ENCODE results near the gene PRLR.
"Not testable (repeated sequence)": the region's sequence is repeated elsewhere in the genome, so short reads cannot be mapped to it uniquely, and the experiment has no call there.

DNA sequence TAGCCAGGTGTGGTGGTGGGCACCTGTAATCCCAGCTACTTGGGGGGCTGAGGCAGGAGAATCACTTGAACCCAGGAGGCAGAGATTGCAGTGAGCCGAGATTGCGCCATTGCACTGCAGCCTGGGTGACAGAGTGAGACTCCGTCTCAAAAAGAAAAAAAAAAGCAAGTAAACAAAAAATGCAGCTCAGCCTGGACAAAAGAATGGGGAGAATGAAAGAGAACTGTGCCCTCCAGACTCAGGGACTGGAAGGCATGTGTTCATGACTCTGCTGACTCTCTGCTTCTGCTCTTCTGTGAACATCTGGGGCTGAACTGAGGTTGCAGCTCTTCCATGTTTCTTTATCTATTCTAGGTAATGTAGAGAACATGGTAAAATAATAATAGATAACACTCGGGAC, 194.4 kb downstream of the PRLR start:
- not testable (repeated sequence) for TF ChIP-seq ZFX (IDR thresholded peaks at IDR 0.05)
- TF ChIP-seq, protein P1, sequence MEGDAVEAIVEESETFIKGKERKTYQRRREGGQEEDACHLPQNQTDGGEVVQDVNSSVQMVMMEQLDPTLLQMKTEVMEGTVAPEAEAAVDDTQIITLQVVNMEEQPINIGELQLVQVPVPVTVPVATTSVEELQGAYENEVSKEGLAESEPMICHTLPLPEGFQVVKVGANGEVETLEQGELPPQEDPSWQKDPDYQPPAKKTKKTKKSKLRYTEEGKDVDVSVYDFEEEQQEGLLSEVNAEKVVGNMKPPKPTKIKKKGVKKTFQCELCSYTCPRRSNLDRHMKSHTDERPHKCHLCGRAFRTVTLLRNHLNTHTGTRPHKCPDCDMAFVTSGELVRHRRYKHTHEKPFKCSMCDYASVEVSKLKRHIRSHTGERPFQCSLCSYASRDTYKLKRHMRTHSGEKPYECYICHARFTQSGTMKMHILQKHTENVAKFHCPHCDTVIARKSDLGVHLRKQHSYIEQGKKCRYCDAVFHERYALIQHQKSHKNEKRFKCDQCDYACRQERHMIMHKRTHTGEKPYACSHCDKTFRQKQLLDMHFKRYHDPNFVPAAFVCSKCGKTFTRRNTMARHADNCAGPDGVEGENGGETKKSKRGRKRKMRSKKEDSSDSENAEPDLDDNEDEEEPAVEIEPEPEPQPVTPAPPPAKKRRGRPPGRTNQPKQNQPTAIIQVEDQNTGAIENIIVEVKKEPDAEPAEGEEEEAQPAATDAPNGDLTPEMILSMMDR (conservative IDR thresholded peaks at IDR 0.05) = not testable (repeated sequence)

All from C4-2B (cell line).